ENCODE measurements around the gene DSCAML1. TPM values are rescaled to one million over a fixed set of nuclear protein-coding genes. Genes with fewer than 3 reads are reported as not detected.

The DSCAML1 gene
- total and polyA plus RNA-seq, 10 of the 15 experiments (the other 5 are each of a cell fraction or from before 2014, with no cell fraction given): 0.03 to 0.18 (median 0.06) TPM; not detected in 1

DNA sequence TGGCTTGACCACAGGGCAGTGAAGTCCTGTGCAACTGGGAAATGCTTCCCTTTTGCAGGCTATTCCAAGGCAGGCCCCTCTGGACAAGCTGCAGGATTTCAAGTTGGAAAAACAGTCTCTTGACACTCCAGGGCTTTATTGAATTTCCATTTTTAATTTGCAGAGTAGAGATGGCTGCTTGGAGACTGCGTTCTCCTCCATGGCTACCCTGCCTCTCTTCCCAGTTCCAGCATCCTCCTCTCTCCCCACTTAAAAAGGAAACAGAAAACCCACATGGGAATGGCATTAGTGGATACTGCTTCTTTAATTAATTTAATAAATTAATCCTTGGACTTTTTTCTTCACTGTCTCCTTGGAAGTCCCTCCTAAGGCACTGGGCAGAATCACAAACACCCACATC is 115.6 kb downstream of the DSCAML1 start (continued):
- TF ChIP-seq, protein P1, sequence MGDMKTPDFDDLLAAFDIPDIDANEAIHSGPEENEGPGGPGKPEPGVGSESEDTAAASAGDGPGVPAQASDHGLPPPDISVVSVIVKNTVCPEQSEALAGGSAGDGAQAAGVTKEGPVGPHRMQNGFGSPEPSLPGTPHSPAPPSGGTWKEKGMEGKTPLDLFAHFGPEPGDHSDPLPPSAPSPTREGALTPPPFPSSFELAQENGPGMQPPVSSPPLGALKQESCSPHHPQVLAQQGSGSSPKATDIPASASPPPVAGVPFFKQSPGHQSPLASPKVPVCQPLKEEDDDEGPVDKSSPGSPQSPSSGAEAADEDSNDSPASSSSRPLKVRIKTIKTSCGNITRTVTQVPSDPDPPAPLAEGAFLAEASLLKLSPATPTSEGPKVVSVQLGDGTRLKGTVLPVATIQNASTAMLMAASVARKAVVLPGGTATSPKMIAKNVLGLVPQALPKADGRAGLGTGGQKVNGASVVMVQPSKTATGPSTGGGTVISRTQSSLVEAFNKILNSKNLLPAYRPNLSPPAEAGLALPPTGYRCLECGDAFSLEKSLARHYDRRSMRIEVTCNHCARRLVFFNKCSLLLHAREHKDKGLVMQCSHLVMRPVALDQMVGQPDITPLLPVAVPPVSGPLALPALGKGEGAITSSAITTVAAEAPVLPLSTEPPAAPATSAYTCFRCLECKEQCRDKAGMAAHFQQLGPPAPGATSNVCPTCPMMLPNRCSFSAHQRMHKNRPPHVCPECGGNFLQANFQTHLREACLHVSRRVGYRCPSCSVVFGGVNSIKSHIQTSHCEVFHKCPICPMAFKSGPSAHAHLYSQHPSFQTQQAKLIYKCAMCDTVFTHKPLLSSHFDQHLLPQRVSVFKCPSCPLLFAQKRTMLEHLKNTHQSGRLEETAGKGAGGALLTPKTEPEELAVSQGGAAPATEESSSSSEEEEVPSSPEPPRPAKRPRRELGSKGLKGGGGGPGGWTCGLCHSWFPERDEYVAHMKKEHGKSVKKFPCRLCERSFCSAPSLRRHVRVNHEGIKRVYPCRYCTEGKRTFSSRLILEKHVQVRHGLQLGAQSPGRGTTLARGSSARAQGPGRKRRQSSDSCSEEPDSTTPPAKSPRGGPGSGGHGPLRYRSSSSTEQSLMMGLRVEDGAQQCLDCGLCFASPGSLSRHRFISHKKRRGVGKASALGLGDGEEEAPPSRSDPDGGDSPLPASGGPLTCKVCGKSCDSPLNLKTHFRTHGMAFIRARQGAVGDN (IDR thresholded peaks at IDR 0.05): no peak
- TF ChIP-seq MTA3 (IDR thresholded peaks at IDR 0.05; ENCODE audit: borderline replicate concordance, low read length) (no peak), POLR2A (IDR thresholded peaks at IDR 0.05; ENCODE audit: low read depth, low read length) (no peak), NBN (IDR thresholded peaks at IDR 0.05) (no peak), ZBED1 (IDR thresholded peaks at IDR 0.05; ENCODE audit: borderline replicate concordance) (no peak)
- TF ChIP-seq, protein P2, sequence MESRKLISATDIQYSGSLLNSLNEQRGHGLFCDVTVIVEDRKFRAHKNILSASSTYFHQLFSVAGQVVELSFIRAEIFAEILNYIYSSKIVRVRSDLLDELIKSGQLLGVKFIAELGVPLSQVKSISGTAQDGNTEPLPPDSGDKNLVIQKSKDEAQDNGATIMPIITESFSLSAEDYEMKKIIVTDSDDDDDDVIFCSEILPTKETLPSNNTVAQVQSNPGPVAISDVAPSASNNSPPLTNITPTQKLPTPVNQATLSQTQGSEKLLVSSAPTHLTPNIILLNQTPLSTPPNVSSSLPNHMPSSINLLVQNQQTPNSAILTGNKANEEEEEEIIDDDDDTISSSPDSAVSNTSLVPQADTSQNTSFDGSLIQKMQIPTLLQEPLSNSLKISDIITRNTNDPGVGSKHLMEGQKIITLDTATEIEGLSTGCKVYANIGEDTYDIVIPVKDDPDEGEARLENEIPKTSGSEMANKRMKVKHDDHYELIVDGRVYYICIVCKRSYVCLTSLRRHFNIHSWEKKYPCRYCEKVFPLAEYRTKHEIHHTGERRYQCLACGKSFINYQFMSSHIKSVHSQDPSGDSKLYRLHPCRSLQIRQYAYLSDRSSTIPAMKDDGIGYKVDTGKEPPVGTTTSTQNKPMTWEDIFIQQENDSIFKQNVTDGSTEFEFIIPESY (IDR thresholded peaks at IDR 0.05): no peak
- TF ChIP-seq, protein P3, sequence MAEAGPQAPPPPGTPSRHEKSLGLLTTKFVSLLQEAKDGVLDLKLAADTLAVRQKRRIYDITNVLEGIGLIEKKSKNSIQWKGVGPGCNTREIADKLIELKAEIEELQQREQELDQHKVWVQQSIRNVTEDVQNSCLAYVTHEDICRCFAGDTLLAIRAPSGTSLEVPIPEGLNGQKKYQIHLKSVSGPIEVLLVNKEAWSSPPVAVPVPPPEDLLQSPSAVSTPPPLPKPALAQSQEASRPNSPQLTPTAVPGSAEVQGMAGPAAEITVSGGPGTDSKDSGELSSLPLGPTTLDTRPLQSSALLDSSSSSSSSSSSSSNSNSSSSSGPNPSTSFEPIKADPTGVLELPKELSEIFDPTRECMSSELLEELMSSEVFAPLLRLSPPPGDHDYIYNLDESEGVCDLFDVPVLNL (IDR thresholded peaks at IDR 0.05; ENCODE audit: low read depth, low read length): no peak

Data from GM12878 (cell line).